Immature natural killer cell (primary cell): ENCODE results near the gene TMEM45B. TPM values are rescaled to one million over a fixed set of nuclear protein-coding genes. Genes with fewer than 3 reads are reported as not detected.
"Not testable (repeated sequence)": the region's sequence is repeated elsewhere in the genome, so short reads cannot be mapped to it uniquely, and the experiment has no call there.

Source experiments
- DNase-seq, 3 donors: peaks; one replicate each; pipeline ENCODE4 v3.0.0; 2022; ENCODE audit warnings: mixed read lengths in 1 of 3
- H3K27ac Mint-ChIP-seq, 6 donors: one replicate each; pipeline ENCODE4 v1.8.0; 2020; ENCODE audit warnings: mixed read lengths in 6 of 6, mild to moderate bottlenecking in 5 of 6, inconsistent platforms in 4 of 6, moderate library complexity in 3 of 6
- H3K27me3 Mint-ChIP-seq, 3 donors: one replicate each; pipeline ENCODE4 v1.8.0; 2020 to 2021; ENCODE audit warnings: low read depth in 3 of 3, mild to moderate bottlenecking in 3 of 3, mixed read lengths in 3 of 3, moderate library complexity in 3 of 3, inconsistent platforms in 1 of 3
- H3K36me3 Mint-ChIP-seq, 3 donors: one replicate each; pipeline ENCODE4 v1.8.0; 2020; ENCODE audit warnings: mixed read lengths in 3 of 3, inconsistent platforms in 2 of 3, mild to moderate bottlenecking in 2 of 3
- H3K4me1 Mint-ChIP-seq, 2 donors: one replicate each; pipeline ENCODE4 v1.8.0; 2020; ENCODE audit warnings: inconsistent platforms in 2 of 2, mild to moderate bottlenecking in 2 of 2, mixed read lengths in 2 of 2, moderate library complexity in 1 of 2
- H3K4me3 Mint-ChIP-seq, 5 donors: one replicate each; pipeline ENCODE4 v1.8.0; 2020; ENCODE audit warnings: mild to moderate bottlenecking in 5 of 5, mixed read lengths in 5 of 5, inconsistent platforms in 3 of 5, moderate library complexity in 3 of 5
- H3K9me3 Mint-ChIP-seq, 6 donors: one replicate each; pipeline ENCODE4 v1.8.0; 2020; ENCODE audit warnings: mild to moderate bottlenecking in 6 of 6, mixed read lengths in 6 of 6, inconsistent platforms in 4 of 6, moderate library complexity in 3 of 6
- polyA plus RNA-seq, 3 donors: library from polyadenylated mRNA; unstranded; fragments of 300-500 nt; fragmentation: Illumina TruSeq; gene quantifications; one replicate each; pipeline ENCODE4 v1.2.3, GENCODE V29; 2021

TMEM45B gene
- polyA plus RNA-seq, 3 donors from 2014 or later, result 0.10 TPM; not detected in 2

GRCh38 chr11:129868626-129869025 lies 53.0 kb downstream of the TMEM45B start:
- H3K27ac Mint-ChIP-seq, H3K4me3 Mint-ChIP-seq, H3K4me1 Mint-ChIP-seq, H3K9me3 Mint-ChIP-seq, DNase-seq, H3K27me3 Mint-ChIP-seq: not testable (repeated sequence)
- peaks cover 38 to 82% (median 52%) of the 10 kb centered on the region in 3 donors for H3K36me3 Mint-ChIP-seq

GRCh38 chr11:129871914-129872313 lies 56.3 kb downstream of the TMEM45B start:
- Mint-ChIP-seq H3K4me1 (no peaks in the 10 kb centered on the region), H3K36me3 (peaks cover 44 to 81% (median 52%) of the 10 kb centered on the region in 3 donors), H3K27me3 (peaks cover 0 to 1% (median 0%) of the 10 kb centered on the region in 3 donors), H3K9me3 (no peaks in the 10 kb centered on the region), H3K4me3 (no peak overlapping the region), H3K27ac (no peak overlapping the region)
- no peak for DNase-seq

GRCh38 chr11:129880311-129880710 lies 64.7 kb downstream of the TMEM45B start:
- Mint-ChIP-seq H3K27ac (no peak overlapping the region), H3K4me3 (no peak overlapping the region), H3K4me1 (no peaks in the 10 kb centered on the region), H3K36me3 (peaks cover 57 to 79% (median 63%) of the 10 kb centered on the region in 3 donors), H3K9me3 (no peaks in the 10 kb centered on the region), H3K27me3 (peaks cover 0 to 2% (median 1%) of the 10 kb centered on the region in 3 donors)
- no peak for DNase-seq

GRCh38 chr11:129881570-129882170 lies 66.0 kb downstream of the TMEM45B start:
- Mint-ChIP-seq H3K27ac (no peak overlapping the region), H3K4me1 (no peaks in the 10 kb centered on the region), H3K4me3 (no peak overlapping the region), H3K9me3 (no peaks in the 10 kb centered on the region), H3K27me3 (peaks cover 0 to 2% (median 1%) of the 10 kb centered on the region in 3 donors), H3K36me3 (peaks cover 57 to 78% (median 67%) of the 10 kb centered on the region in 3 donors)
- DNase-seq, result no peak

- H3K9me3 Mint-ChIP-seq, result no peaks in the 10 kb centered on the region
- H3K4me3 Mint-ChIP-seq, result no peak overlapping the region
- DNase-seq, result no peak
- peaks cover 50 to 78% (median 61%) of the 10 kb centered on the region in 3 donors for H3K36me3 Mint-ChIP-seq
- no peaks in the 10 kb centered on the region for H3K4me1 Mint-ChIP-seq
- H3K27me3 Mint-ChIP-seq, result peaks cover 0 to 2% (median 1%) of the 10 kb centered on the region in 3 donors
- no peak overlapping the region for H3K27ac Mint-ChIP-seq
These were observed 68.9 kb downstream of the TMEM45B start for GRCh38 chr11:129884581-129884980.

- H3K36me3 Mint-ChIP-seq, result peaks cover 46 to 80% (median 55%) of the 10 kb centered on the region in 3 donors
- H3K9me3 Mint-ChIP-seq, result no peaks in the 10 kb centered on the region
- H3K27ac Mint-ChIP-seq, result no peak overlapping the region
These were observed 69.7 kb downstream of the TMEM45B start for GRCh38 chr11:129885381-129885780.

GRCh38 chr11:129888451-129888850 lies 72.8 kb downstream of the TMEM45B start:
- no peak overlapping the region for H3K4me3 Mint-ChIP-seq
- no peak for DNase-seq
- peaks cover 35 to 68% (median 37%) of the 10 kb centered on the region in 3 donors for H3K36me3 Mint-ChIP-seq
- H3K4me1 Mint-ChIP-seq, result peaks cover 3 to 9% of the 10 kb centered on the region in 2 donors
- peaks cover 0 to 2% (median 0%) of the 10 kb centered on the region in 3 donors for H3K27me3 Mint-ChIP-seq
- H3K27ac Mint-ChIP-seq, result no peak overlapping the region
- H3K9me3 Mint-ChIP-seq, result no peaks in the 10 kb centered on the region

More at GRCh38 chr11:129885381-129885780, 69.7 kb downstream of the TMEM45B start:
- Mint-ChIP-seq H3K4me3 (no peak overlapping the region), H3K27me3 (peaks cover 0 to 2% (median 0%) of the 10 kb centered on the region in 3 donors), H3K4me1 (no peaks in the 10 kb centered on the region)
- DNase-seq, result no peak

GRCh38 chr11:129894278-129895125 lies 78.9 kb downstream of the TMEM45B start:
- Mint-ChIP-seq H3K4me3 (peak overlapping the region; percentile 86 to 92 (median 90)), H3K27ac (peak overlapping the region; percentile 60 to 88 (median 80)), H3K9me3 (no peaks in the 10 kb centered on the region), H3K36me3 (peaks cover 0 to 23% (median 18%) of the 10 kb centered on the region in 3 donors), H3K27me3 (peaks cover 7 to 12% (median 10%) of the 10 kb centered on the region in 3 donors), H3K4me1 (peaks cover 30% of the 10 kb centered on the region in 2 donors)
- DNase-seq, result no peak

- DNase-seq, result peak; percentile 83 to 87 (median 86)
- H3K4me1 Mint-ChIP-seq, result peaks cover 30% of the 10 kb centered on the region in 2 donors
- H3K27ac Mint-ChIP-seq, result peak within 1 kb of the TSS; percentile 60 to 88 (median 81)
- peak within 1 kb of the TSS; percentile 86 to 92 (median 90) for H3K4me3 Mint-ChIP-seq
- H3K27me3 Mint-ChIP-seq, result peaks cover 7 to 12% (median 10%) of the 10 kb centered on the region in 3 donors
- H3K9me3 Mint-ChIP-seq, result no peaks in the 10 kb centered on the region
- peaks cover 7 to 22% (median 21%) of the 10 kb centered on the region in 3 donors for H3K36me3 Mint-ChIP-seq
These were observed 79.7 kb downstream of the TMEM45B start, which contains the start of gene NFRKB for GRCh38 chr11:129895126-129896041. Gene NFRKB (minus strand): TSS chr11:129895578. CDS start chr11:129892849, 2,729 bp downstream.

- H3K9me3 Mint-ChIP-seq, result no peaks in the 10 kb centered on the region
- H3K36me3 Mint-ChIP-seq, result peaks cover 7 to 22% (median 21%) of the 10 kb centered on the region in 3 donors
- peak overlapping the region; percentile 86 to 92 (median 90) for H3K4me3 Mint-ChIP-seq
- peak overlapping the region; percentile 34 to 83 (median 70) for H3K27ac Mint-ChIP-seq
- H3K27me3 Mint-ChIP-seq, result peaks cover 7 to 12% (median 10%) of the 10 kb centered on the region in 3 donors
- no peak for DNase-seq
- peaks cover 30% of the 10 kb centered on the region in 2 donors for H3K4me1 Mint-ChIP-seq
These were observed 80.4 kb downstream of the TMEM45B start for GRCh38 chr11:129896062-129896461.

GRCh38 chr11:129905402-129905801 lies 89.8 kb downstream of the TMEM45B start:
- Mint-ChIP-seq H3K36me3 (peaks cover 36 to 51% (median 41%) of the 10 kb centered on the region in 3 donors), H3K4me3 (no peak overlapping the region), H3K9me3 (no peaks in the 10 kb centered on the region), H3K27ac (no peak overlapping the region), H3K4me1 (no peaks in the 10 kb centered on the region), H3K27me3 (no peaks in the 10 kb centered on the region)
- DNase-seq, result no peak
